K562 (cell line): ENCODE results near the gene YBX2. TPM values are rescaled to one million over a fixed set of nuclear protein-coding genes. Genes with fewer than 3 reads are reported as not detected.

Experiments used
- CHD4 ChIP-seq: fragments of 200-600 bp; sonication (generic); IDR thresholded peaks from 3 replicates; pipeline ENCODE4 v1.6.1; 2012; ENCODE audit warnings: low read depth, mild to moderate bottlenecking, mixed read lengths, low read length, inconsistent platforms; ENCODE audit not compliant: insufficient read depth, insufficient replicate concordance, poor library complexity, severe bottlenecking
- ID3 ChIP-seq, 2 experiments: fragments of 250-450 bp in 1 of 2; fragments of 450-650 bp in 1 of 2; sonication (Bioruptor Pico) in 1 of 2; IDR thresholded peaks; 2 replicates each; pipeline versions ENCODE4 v1.6.1 to v1.8.0; 2016 to 2021; ENCODE audit warnings: mild to moderate bottlenecking in 2 of 2, moderate library complexity in 2 of 2, missing compliant biosample characterization in 1 of 2, missing genetic modification characterization in 1 of 2
- MCM5 ChIP-seq: fragments of 450-650 bp; IDR thresholded peaks from 2 replicates; pipeline ENCODE4 v1.6.1; 2016; ENCODE audit warnings: low read depth
- POLR2G ChIP-seq: fragments of 200-400 bp; formaldehyde crosslinking; IDR thresholded peaks from 2 replicates; pipeline ENCODE4 v1.6.1; 2017; ENCODE audit warnings: low read depth, mild to moderate bottlenecking, antibody characterized with exemption, low read length, moderate library complexity
- RBM22 ChIP-seq: fragments of 200-400 bp; formaldehyde crosslinking; IDR thresholded peaks from 2 replicates; pipeline ENCODE4 v1.6.1; 2018; ENCODE audit warnings: low read length, low read depth; ENCODE audit not compliant: poor library complexity, severe bottlenecking
- SPI1 ChIP-seq: IDR thresholded peaks from 2 replicates; pipeline ENCODE4 v1.6.1; 2011; ENCODE audit warnings: low read depth, low read length, control low read depth, borderline replicate concordance
- ZBTB34 ChIP-seq: fragments of 250-450 bp; sonication (Bioruptor Pico); IDR thresholded peaks from 2 replicates; pipeline ENCODE4 v1.8.0; 2021; ENCODE audit warnings: mild to moderate bottlenecking, moderate library complexity
- ZNF561 ChIP-seq: fragments of 450-650 bp; formaldehyde crosslinking; conservative IDR thresholded peaks from 2 replicates; pipeline ENCODE4 v1.4.0; 2020; ENCODE audit warnings: mild to moderate bottlenecking, moderate library complexity
- polyA plus RNA-seq, 8 experiments: library from polyadenylated mRNA; depleted of rRNA in 4 of 8; stranded (reverse) in 5 of 8; unstranded in 3 of 8; fragments of >200 nt; fragmentation: Nextera tagmentation in 2 of 8; fragmentation: Illumina TruSeq in 1 of 8; extraction: Ambion mirVana in 2 of 8; extraction: Trizol in 1 of 8; gene quantifications; 2 replicates each; pipeline versions ENCODE4 v1.2.1 to v1.2.3, GENCODE V29; 2011 to 2014; ENCODE audit warnings: inconsistent platforms in 1 of 8, missing spikeins in 1 of 8
- total RNA-seq, 7 experiments: library from RNA; depleted of rRNA in 6 of 7; stranded (reverse); fragments of >200 nt in 6 of 7; fragmentation: Illumina TruSeq in 2 of 7; extraction: Trizol in 2 of 7; gene quantifications; 2 replicates each; pipeline versions ENCODE4 v1.2.1 to v1.2.3, GENCODE V29; 2011 to 2021; ENCODE audit warnings: low replicate concordance in 1 of 7
- TF ChIP-seq, protein P1 (sequence below), 2 experiments: IDR thresholded peaks; 2 replicates each; pipeline ENCODE4 v1.6.1; 2012; ENCODE audit warnings: improper control_type of control experiment in 2 of 2, low read depth in 2 of 2, low read length in 2 of 2, borderline replicate concordance in 1 of 2
- TF ChIP-seq, protein P2 (sequence below), 2 experiments: fragments of 450-650 bp in 1 of 2; sonication (generic) in 1 of 2; formaldehyde crosslinking in 1 of 2; IDR thresholded peaks in 1 of 2; conservative IDR thresholded peaks in 1 of 2; 2 replicates each; pipeline versions ENCODE4 v1.6.1 to v1.8.1; 2016 to 2023; ENCODE audit warnings: mild to moderate bottlenecking in 2 of 2, moderate library complexity in 2 of 2, inconsistent platforms in 1 of 2, missing genetic modification reagents in 1 of 2

The YBX2 gene
- total and polyA plus RNA-seq, 9 of the 15 experiments (the other 6 are each of a cell fraction or from before 2014, with no cell fraction given), result 0.03 to 0.59 (median 0.27) TPM; not detected in 6

- no peak for TF ChIP-seq ID3 (CRISPR knock-in tag; IDR thresholded peaks at IDR 0.05)
- 0 out of 2 replicates have a peak, but pooled peaks have one; percentile 27 for TF ChIP-seq ID3 (tag; IDR thresholded peaks at IDR 0.05)
- no peak for TF ChIP-seq CHD4
- TF ChIP-seq ZBTB34 (CRISPR knock-in tag), result no peak
- TF ChIP-seq SPI1, result no peak
- peak; percentile 44 for TF ChIP-seq RBM22
- TF ChIP-seq, protein P1, sequence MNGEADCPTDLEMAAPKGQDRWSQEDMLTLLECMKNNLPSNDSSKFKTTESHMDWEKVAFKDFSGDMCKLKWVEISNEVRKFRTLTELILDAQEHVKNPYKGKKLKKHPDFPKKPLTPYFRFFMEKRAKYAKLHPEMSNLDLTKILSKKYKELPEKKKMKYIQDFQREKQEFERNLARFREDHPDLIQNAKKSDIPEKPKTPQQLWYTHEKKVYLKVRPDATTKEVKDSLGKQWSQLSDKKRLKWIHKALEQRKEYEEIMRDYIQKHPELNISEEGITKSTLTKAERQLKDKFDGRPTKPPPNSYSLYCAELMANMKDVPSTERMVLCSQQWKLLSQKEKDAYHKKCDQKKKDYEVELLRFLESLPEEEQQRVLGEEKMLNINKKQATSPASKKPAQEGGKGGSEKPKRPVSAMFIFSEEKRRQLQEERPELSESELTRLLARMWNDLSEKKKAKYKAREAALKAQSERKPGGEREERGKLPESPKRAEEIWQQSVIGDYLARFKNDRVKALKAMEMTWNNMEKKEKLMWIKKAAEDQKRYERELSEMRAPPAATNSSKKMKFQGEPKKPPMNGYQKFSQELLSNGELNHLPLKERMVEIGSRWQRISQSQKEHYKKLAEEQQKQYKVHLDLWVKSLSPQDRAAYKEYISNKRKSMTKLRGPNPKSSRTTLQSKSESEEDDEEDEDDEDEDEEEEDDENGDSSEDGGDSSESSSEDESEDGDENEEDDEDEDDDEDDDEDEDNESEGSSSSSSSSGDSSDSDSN (IDR thresholded peaks at IDR 0.05; ENCODE audit: borderline replicate concordance in 1 of 2, low read depth in 2 of 2, low read length in 2 of 2), result no peak; a peak in 1 of 4 replicates
- TF ChIP-seq MCM5, result no peak
- TF ChIP-seq, protein P2, sequence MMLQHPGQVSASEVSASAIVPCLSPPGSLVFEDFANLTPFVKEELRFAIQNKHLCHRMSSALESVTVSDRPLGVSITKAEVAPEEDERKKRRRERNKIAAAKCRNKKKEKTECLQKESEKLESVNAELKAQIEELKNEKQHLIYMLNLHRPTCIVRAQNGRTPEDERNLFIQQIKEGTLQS (IDR thresholded peaks at IDR 0.05), result peak; percentile 97
- TF ChIP-seq, protein P2 (CRISPR knock-in tag; conservative IDR thresholded peaks at IDR 0.05), result 0 out of 2 replicates have a peak, but pooled peaks have one; percentile 6
- no peak for TF ChIP-seq ZNF561 (CRISPR knock-in tag)
- peak; percentile 94 for TF ChIP-seq POLR2G
Observed at GRCh38 chr17:7252176-7253043, 42.0 kb downstream of the YBX2 start, which contains the start of gene ELP5 (continued).
